GM13977 (cell line): ENCODE results near the gene AACS.
"Not testable (repeated sequence)": the region's sequence is repeated elsewhere in the genome, so short reads cannot be mapped to it uniquely, and the experiment has no call there.

Experiments used
- DNase-seq: peaks from one replicate; pipeline ENCODE4 v3.0.0; 2012; ENCODE audit warnings: low spot score
- in situ Hi-C: fragments of 300-500 bp; cut with MboI; formaldehyde crosslinking; loops from one replicate; pipeline ENCODE4 v1.12.0; 2022; ENCODE audit warnings: low sequenced_read_pairs, low pct_unique_long_range_greater_than_20kb, mixed read lengths, inconsistent platforms; ENCODE audit not compliant: unreplicated experiment
- TF ChIP-seq, protein P1 (sequence below): IDR thresholded peaks from 2 replicates; pipeline ENCODE4 v1.5.1; 2012; ENCODE audit warnings: mild to moderate bottlenecking, control low read depth; ENCODE audit not compliant: insufficient read depth; ENCODE audit errors: extremely low read depth, missing control alignments

The AACS gene

DNA sequence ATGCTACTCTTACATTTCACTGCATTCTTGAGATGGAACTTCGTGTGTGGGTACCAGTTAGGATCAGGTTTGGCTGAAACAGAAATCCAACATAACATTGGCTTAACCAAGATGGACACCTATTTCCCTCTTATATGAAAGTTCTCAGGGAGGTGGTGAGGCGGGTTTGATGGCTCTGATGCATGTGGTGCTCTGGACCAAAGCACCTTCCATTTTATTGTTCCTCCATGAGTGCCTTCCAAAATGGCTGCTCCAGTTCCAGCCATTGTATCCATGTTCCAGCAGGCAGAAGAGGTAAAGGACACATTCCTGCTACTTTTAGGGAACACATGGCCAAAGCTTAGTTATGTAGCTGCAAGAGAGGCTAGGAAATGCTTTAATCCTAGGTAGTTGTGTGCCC, 42.2 kb upstream of the AACS start:
- in situ Hi-C loops, result no loop called here
- TF ChIP-seq, protein P1, sequence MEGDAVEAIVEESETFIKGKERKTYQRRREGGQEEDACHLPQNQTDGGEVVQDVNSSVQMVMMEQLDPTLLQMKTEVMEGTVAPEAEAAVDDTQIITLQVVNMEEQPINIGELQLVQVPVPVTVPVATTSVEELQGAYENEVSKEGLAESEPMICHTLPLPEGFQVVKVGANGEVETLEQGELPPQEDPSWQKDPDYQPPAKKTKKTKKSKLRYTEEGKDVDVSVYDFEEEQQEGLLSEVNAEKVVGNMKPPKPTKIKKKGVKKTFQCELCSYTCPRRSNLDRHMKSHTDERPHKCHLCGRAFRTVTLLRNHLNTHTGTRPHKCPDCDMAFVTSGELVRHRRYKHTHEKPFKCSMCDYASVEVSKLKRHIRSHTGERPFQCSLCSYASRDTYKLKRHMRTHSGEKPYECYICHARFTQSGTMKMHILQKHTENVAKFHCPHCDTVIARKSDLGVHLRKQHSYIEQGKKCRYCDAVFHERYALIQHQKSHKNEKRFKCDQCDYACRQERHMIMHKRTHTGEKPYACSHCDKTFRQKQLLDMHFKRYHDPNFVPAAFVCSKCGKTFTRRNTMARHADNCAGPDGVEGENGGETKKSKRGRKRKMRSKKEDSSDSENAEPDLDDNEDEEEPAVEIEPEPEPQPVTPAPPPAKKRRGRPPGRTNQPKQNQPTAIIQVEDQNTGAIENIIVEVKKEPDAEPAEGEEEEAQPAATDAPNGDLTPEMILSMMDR, result no peak
- no peak for DNase-seq

GRCh38 chr12:125024949-125025563, 40.2 kb upstream of the AACS start:
- in situ Hi-C loops, result no loop called here
- TF ChIP-seq, protein P1, result no peak
- DNase-seq, result no peak

DNA sequence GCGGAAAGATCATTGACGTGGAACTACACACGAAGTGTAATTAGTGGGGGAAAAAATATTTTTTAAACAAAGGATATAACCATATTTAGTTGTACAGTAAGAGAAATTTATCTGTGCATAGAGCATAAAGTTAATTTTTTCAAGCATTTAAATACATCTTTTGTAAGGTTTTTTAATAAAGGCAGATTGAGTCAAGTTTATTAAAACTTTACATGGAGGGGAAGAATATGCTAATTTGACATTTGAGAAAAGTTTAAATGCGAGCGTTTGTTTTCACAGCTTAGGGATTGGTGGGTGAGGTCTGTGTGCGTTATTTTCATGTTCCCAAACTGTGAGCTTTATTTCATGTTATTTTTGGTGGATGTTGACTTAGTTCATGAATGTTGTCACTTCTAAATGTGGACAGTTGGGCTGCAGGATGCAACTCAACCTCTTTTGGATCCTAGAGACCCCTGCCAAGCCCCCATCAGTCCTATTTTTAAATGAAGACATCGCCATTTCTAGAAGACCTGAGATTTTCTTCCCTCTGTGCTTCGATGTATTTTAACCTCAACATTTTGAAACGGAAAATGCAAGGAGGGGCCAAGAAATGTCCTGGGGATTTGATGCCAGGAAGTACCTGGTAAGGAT, 39.5 kb upstream of the AACS start:
- in situ Hi-C loops, result no loop called here
- no peak for DNase-seq
- TF ChIP-seq, protein P1, result no peak

- in situ Hi-C loops, result no loop called here
- no peak for DNase-seq
- TF ChIP-seq, protein P1, result no peak
Measured at GRCh38 chr12:125028106-125028505, 37.1 kb upstream of the AACS start.

DNA sequence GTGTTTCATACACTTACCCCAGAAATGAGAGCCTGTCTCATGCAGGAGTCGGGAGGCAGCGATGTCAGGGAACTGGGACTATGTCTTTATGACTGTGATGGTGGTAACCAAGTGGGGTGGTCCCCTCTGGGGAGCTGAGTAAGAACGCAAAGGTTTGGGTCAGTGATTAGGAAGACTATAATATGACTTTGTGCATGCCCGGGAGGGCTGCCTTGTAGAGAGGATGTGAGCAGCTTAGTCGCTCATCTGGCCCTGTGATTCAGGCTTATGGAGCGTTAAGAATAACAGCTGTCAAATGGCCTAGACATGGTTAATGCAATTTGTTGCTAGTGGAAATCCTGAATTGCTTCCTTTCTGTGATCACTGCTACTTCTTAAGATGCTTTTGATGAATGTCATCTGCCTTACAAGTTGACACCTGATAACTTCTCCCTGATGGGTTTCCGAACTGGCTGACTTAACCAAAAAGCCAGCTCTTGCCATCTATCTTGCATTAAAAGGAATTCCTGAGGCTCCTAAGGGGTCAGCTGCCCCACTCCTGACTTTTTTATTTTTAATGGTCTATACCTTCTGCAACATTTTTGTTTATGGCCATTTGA, 35.4 kb upstream of the AACS start:
- DNase-seq, result no peak
- in situ Hi-C loops, result no loop called here
- TF ChIP-seq, protein P1, result no peak

DNA sequence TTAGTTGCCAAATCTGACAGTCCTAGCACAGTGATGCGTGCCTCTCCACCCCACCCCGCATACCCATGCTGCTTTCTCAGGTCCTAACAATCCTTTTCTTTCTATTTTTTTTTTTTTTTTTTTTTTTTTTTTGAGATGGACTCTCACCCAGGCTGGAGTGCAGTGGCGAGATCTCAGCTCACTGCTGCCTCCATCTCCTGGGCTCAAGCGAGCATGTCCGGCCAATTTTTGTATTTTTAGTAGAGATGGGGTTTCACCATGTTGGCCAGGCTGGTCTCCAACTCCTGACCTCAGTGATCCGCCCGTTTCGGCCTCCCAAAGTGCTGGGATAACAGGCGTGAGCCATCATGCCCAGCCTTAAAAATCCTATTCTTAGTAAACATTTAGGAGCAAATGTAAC, 33.8 kb upstream of the AACS start:
- DNase-seq, in situ Hi-C loops: not testable (repeated sequence)

DNA sequence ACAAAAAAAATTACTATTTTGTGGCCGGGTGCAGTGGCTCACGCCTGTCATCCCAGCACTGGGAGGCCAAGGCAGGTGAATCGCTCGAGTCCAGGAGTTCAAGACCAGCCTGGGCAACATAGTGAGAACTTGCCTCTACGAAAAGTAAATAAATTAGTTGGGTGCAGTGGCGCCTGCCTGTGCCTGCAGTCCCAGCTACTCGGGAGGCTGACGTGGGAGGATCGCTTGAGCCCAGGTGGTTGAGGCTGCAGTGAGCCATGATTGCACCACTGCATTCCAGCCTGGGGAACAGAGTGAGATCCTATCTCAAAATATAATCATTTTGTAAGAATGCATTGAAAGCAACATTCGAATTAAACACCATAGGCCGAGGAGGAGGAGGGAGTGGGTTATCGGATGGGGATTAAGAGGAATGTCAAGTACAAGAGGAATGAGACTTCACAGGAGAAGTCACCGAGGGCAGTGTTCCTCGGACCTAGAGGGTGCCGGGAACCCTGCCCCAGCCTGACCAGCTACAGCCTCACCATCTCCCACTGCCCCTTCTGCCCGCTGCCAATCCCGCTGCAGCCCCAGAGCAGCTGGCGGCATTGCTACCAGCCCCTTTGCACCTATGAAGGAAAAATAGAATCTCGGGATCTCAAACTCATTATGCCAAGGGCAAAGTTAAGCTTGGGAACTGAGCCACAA, 32.6 kb upstream of the AACS start:
- no peak for DNase-seq
- in situ Hi-C loops, result no loop called here
- TF ChIP-seq, protein P1, result no peak
